NCI-H526 treated with DMSO at 0.1 percent for 48 hours (cell line): ENCODE results near the gene UNC50.

Experiments
- DNase-seq: peaks from one replicate; lab custom pipeline; 2025; lab: John Stamatoyannopoulos, UW

The UNC50 gene

GRCh38 chr2:98608116-98608961 is at the start of gene UNC50, which contains the start of gene COA5:
Gene UNC50, plus strand, starts transcription at chr2:98608589. Its CDS starts 1,171 bp downstream, at chr2:98609760.
Gene COA5, minus strand, starts transcription at chr2:98608512. Its CDS starts 107 bp downstream, at chr2:98608405.
- peak; percentile 76 for DNase-seq

GRCh38 chr2:98558852-98559530 is 49.4 kb upstream of the UNC50 start:
- DNase-seq = no peak

GRCh38 chr2:98559581-98559980 is 48.8 kb upstream of the UNC50 start:
- no peak for DNase-seq

GRCh38 chr2:98560256-98560771 is 48.1 kb upstream of the UNC50 start:
- DNase-seq = no peak

- DNase-seq = no peak
Observed at GRCh38 chr2:98561018-98561417, 47.4 kb upstream of the UNC50 start.

GRCh38 chr2:98561902-98562695 is 46.3 kb upstream of the UNC50 start:
- DNase-seq = no peak

GRCh38 chr2:98563394-98563793 is 45.0 kb upstream of the UNC50 start:
- no peak for DNase-seq

- DNase-seq = no peak
Observed at GRCh38 chr2:98564541-98565132, 43.8 kb upstream of the UNC50 start.

GRCh38 chr2:98565286-98565860 is 43.0 kb upstream of the UNC50 start:
- no peak for DNase-seq

- DNase-seq = no peak
Observed at GRCh38 chr2:98565941-98566340, 42.4 kb upstream of the UNC50 start.

- no peak for DNase-seq
Observed at GRCh38 chr2:98568161-98568956, 40.0 kb upstream of the UNC50 start.

- DNase-seq = no peak
Observed at GRCh38 chr2:98569197-98569793, 39.1 kb upstream of the UNC50 start.

- DNase-seq = no peak
Observed at GRCh38 chr2:98569915-98570314, 38.5 kb upstream of the UNC50 start.

- DNase-seq = no peak
Observed at GRCh38 chr2:98570356-98570755, 38.0 kb upstream of the UNC50 start.

GRCh38 chr2:98571121-98571701 is 37.2 kb upstream of the UNC50 start:
- no peak for DNase-seq

- DNase-seq = no peak
Observed at GRCh38 chr2:98571796-98572195, 36.6 kb upstream of the UNC50 start.

GRCh38 chr2:98572211-98572610 is 36.2 kb upstream of the UNC50 start:
- DNase-seq = no peak

GRCh38 chr2:98572676-98573075 is 35.7 kb upstream of the UNC50 start:
- DNase-seq = no peak

GRCh38 chr2:98573426-98573825 is 35.0 kb upstream of the UNC50 start:
- no peak for DNase-seq
